ENCODE results near the gene DSCAML1. TPM values are rescaled to one million over a fixed set of nuclear protein-coding genes. Genes with fewer than 3 reads are reported as not detected.

The DSCAML1 gene
- total RNA-seq, 1 donor from 2014 or later: 0.16 TPM

DNA sequence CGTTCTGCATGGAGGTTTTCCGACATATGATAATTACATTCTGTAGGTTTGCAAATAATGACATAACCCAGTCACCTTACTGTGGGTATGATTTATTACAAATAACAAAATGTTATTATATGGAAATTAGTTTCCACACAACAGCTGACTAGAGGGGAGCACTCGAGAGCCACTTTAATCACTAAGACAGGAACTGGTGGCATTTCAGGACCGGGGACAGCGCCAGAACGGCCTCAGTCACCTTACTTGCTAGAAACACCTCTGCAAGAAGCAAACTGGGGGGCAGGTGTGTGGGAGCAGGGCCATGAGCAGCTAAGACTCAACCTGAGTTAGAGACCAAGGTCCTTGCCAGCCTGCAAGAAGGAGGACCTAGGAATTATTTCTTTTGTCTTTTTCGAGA lies 199.9 kb downstream of the DSCAML1 start:
- Mint-ChIP-seq H3K4me1 (ENCODE audit: low read depth, unreplicated experiment) (no peaks in the 10 kb centered on the region), H3K27ac (ENCODE audit: unreplicated experiment) (no peak overlapping the region), H3K27me3 (ENCODE audit: low read depth, unreplicated experiment) (peaks cover 44% of the 10 kb centered on the region), H3K36me3 (ENCODE audit: low read depth, unreplicated experiment) (no peaks in the 10 kb centered on the region), H3K4me3 (ENCODE audit: unreplicated experiment) (no peak overlapping the region), H3K9me3 (ENCODE audit: unreplicated experiment) (peaks cover 3% of the 10 kb centered on the region)
- H3K4me1 ChIP-seq (ENCODE audit: insufficient read depth, low read length): no peaks in the 10 kb centered on the region
- no peak overlapping the region for H3K4me2 ChIP-seq (ENCODE audit: low read length)
- H4K20me1 ChIP-seq (ENCODE audit: insufficient read depth, low read length): no peaks in the 10 kb centered on the region
- no peaks in the 10 kb centered on the region for H3K79me2 ChIP-seq (ENCODE audit: insufficient read depth, low read length)
- no peak overlapping the region for H3K9ac ChIP-seq (ENCODE audit: low read length)
- no peaks in the 10 kb centered on the region for H3K36me3 ChIP-seq (ENCODE audit: insufficient read depth, low read length)
- DNase-seq (ENCODE audit: low read depth) (peak; percentile 14), FAIRE-seq (no peak)
- H3K4me3 ChIP-seq (ENCODE audit: insufficient read depth, low read depth, low read length): no peak overlapping the region
- H3K9me3 ChIP-seq (ENCODE audit: insufficient read depth, low read depth, low read length): no peaks in the 10 kb centered on the region
- H3K27ac ChIP-seq (ENCODE audit: low read depth, low read length): no peak overlapping the region
- peaks cover 9% of the 10 kb centered on the region for H3K27me3 ChIP-seq (ENCODE audit: insufficient read depth, low read length)
- H2AFZ ChIP-seq (ENCODE audit: low read depth, low read length): no peak overlapping the region
- no peak for TF ChIP-seq EZH2 (IDR thresholded peaks at IDR 0.05; ENCODE audit: insufficient read depth, low read length)
- TF ChIP-seq, protein P1, sequence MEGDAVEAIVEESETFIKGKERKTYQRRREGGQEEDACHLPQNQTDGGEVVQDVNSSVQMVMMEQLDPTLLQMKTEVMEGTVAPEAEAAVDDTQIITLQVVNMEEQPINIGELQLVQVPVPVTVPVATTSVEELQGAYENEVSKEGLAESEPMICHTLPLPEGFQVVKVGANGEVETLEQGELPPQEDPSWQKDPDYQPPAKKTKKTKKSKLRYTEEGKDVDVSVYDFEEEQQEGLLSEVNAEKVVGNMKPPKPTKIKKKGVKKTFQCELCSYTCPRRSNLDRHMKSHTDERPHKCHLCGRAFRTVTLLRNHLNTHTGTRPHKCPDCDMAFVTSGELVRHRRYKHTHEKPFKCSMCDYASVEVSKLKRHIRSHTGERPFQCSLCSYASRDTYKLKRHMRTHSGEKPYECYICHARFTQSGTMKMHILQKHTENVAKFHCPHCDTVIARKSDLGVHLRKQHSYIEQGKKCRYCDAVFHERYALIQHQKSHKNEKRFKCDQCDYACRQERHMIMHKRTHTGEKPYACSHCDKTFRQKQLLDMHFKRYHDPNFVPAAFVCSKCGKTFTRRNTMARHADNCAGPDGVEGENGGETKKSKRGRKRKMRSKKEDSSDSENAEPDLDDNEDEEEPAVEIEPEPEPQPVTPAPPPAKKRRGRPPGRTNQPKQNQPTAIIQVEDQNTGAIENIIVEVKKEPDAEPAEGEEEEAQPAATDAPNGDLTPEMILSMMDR (IDR thresholded peaks at IDR 0.05; ENCODE audit: insufficient read depth, low read depth, low read length): no peak

DNA sequence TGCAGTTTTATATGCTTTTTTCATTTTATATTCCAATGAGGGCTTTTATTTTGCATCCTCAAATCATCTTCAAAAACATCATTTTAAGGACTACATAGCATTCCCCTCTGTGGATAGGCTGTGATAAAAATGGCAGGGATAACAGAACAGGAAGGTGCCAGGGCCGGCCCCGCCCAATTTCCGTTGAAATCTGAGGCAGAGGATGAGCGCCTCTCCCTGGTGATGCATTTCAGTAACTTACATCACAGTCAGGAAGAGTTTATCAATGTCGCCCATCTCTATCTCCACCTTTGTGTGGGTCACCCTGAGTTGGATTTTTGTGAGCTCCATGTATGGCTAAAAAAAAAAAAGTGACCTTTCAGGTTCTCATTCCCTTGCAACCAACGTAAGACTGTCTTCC lies 201.6 kb downstream of the DSCAML1 start:
- no peaks in the 10 kb centered on the region for H3K4me1 ChIP-seq (ENCODE audit: insufficient read depth, low read length)
- Mint-ChIP-seq H3K4me3 (ENCODE audit: unreplicated experiment) (no peak overlapping the region), H3K27ac (ENCODE audit: unreplicated experiment) (no peak overlapping the region), H3K36me3 (ENCODE audit: low read depth, unreplicated experiment) (no peaks in the 10 kb centered on the region), H3K27me3 (ENCODE audit: low read depth, unreplicated experiment) (peaks cover 55% of the 10 kb centered on the region), H3K4me1 (ENCODE audit: low read depth, unreplicated experiment) (no peaks in the 10 kb centered on the region), H3K9me3 (ENCODE audit: unreplicated experiment) (peaks cover 3% of the 10 kb centered on the region)
- H3K36me3 ChIP-seq (ENCODE audit: insufficient read depth, low read length): no peaks in the 10 kb centered on the region
- peaks cover 9% of the 10 kb centered on the region for H3K27me3 ChIP-seq (ENCODE audit: insufficient read depth, low read length)
- no peaks in the 10 kb centered on the region for H3K79me2 ChIP-seq (ENCODE audit: insufficient read depth, low read length)
- no peak overlapping the region for H3K4me3 ChIP-seq (ENCODE audit: insufficient read depth, low read depth, low read length)
- no peak overlapping the region for H3K27ac ChIP-seq (ENCODE audit: low read depth, low read length)
- H3K9me3 ChIP-seq (ENCODE audit: insufficient read depth, low read depth, low read length): no peaks in the 10 kb centered on the region
- DNase-seq (ENCODE audit: low read depth): no peak
- no peak for FAIRE-seq
- no peak overlapping the region for H3K4me2 ChIP-seq (ENCODE audit: low read length)
- no peak overlapping the region for H3K9ac ChIP-seq (ENCODE audit: low read length)
- H2AFZ ChIP-seq (ENCODE audit: low read depth, low read length): no peak overlapping the region
- no peaks in the 10 kb centered on the region for H4K20me1 ChIP-seq (ENCODE audit: insufficient read depth, low read length)
- TF ChIP-seq, protein P1 (IDR thresholded peaks at IDR 0.05; ENCODE audit: insufficient read depth, low read depth, low read length): no peak
- no peak for TF ChIP-seq EZH2 (IDR thresholded peaks at IDR 0.05; ENCODE audit: insufficient read depth, low read length)

DNA sequence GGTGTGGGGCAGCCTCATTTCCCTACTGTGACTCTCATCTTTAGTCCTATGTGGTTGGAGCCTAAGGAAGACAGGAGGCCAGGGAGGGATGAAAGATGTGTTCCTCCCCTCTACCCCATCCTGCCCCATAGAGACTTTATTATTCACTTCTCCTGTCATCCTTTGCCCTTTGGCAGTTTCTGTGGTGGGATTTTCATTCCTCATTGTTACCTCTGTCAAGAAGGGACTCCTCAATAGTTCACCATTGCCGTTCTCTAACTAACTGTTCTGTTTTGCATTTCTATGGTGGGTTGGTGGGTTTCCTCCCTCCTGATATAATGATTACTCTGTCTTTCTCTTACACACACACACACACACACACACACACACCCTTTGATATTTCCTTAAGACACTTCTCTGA lies 202.3 kb downstream of the DSCAML1 start:
- Histone ChIP-seq H3K36me3 (ENCODE audit: insufficient read depth, low read length) (no peaks in the 10 kb centered on the region), H3K4me2 (ENCODE audit: low read length) (no peak overlapping the region), H3K4me1 (ENCODE audit: insufficient read depth, low read length) (no peaks in the 10 kb centered on the region), H4K20me1 (ENCODE audit: insufficient read depth, low read length) (no peaks in the 10 kb centered on the region), H2AFZ (ENCODE audit: low read depth, low read length) (no peak overlapping the region), H3K27me3 (ENCODE audit: insufficient read depth, low read length) (peaks cover 9% of the 10 kb centered on the region), H3K27ac (ENCODE audit: low read depth, low read length) (no peak overlapping the region), H3K79me2 (ENCODE audit: insufficient read depth, low read length) (no peaks in the 10 kb centered on the region), H3K9me3 (ENCODE audit: insufficient read depth, low read depth, low read length) (no peaks in the 10 kb centered on the region), H3K4me3 (ENCODE audit: insufficient read depth, low read depth, low read length) (no peak overlapping the region), H3K9ac (ENCODE audit: low read length) (no peak overlapping the region)
- Mint-ChIP-seq H3K27ac (ENCODE audit: unreplicated experiment) (no peak overlapping the region), H3K4me1 (ENCODE audit: low read depth, unreplicated experiment) (no peaks in the 10 kb centered on the region), H3K27me3 (ENCODE audit: low read depth, unreplicated experiment) (peaks cover 53% of the 10 kb centered on the region), H3K4me3 (ENCODE audit: unreplicated experiment) (no peak overlapping the region), H3K9me3 (ENCODE audit: unreplicated experiment) (peaks cover 3% of the 10 kb centered on the region), H3K36me3 (ENCODE audit: low read depth, unreplicated experiment) (no peaks in the 10 kb centered on the region)
- TF ChIP-seq EZH2 (IDR thresholded peaks at IDR 0.05; ENCODE audit: insufficient read depth, low read length): no peak
- FAIRE-seq (no peak), DNase-seq (ENCODE audit: low read depth) (no peak)
